ENCODE measurements around the gene GJB3.
"Not testable (repeated sequence)": the region's sequence is repeated elsewhere in the genome, so short reads cannot be mapped to it uniquely, and the experiment has no call there.

GJB3 gene

GRCh38 chr1:34759503-34760357 is 21.3 kb upstream of the GJB3 start, which contains the start of gene GJB4:
GJB4 (plus strand) TSS chr1:34759740; CDS start chr1:34761255, 1,515 bp downstream.
- no peak within 1 kb of the TSS for H3K27ac ChIP-seq (ENCODE audit: insufficient read depth, low read depth, low read length, poor library complexity, severe bottlenecking)
- 66 to 69% methylated on average over 10 of the region's 10 CpGs for WGBS, 2 experiments
- H3K4me1 ChIP-seq (ENCODE audit: control insufficient read depth, insufficient read depth, low read length), result no peaks in the 10 kb centered on the region
- H3K4me3 ChIP-seq (ENCODE audit: insufficient read depth, low read depth, low read length), result no peak within 1 kb of the TSS
- no peaks in the 10 kb centered on the region for H3K36me3 ChIP-seq (ENCODE audit: control insufficient read depth, insufficient read depth, low read length)
- no peaks in the 10 kb centered on the region for H3K27me3 ChIP-seq (ENCODE audit: control insufficient read depth, insufficient read depth, low read length, poor library complexity, severe bottlenecking)
- no peaks in the 10 kb centered on the region for H3K9me3 ChIP-seq (ENCODE audit: control insufficient read depth, low read length)

GRCh38 chr1:34761176-34761761 is 19.7 kb upstream of the GJB3 start:
- WGBS, 2 experiments, result 95 to 96% methylated on average over 33 of the region's 33 CpGs
- Histone ChIP-seq H3K9me3 (ENCODE audit: control insufficient read depth, low read length) (no peaks in the 10 kb centered on the region), H3K36me3 (ENCODE audit: control insufficient read depth, insufficient read depth, low read length) (no peaks in the 10 kb centered on the region), H3K4me1 (ENCODE audit: control insufficient read depth, insufficient read depth, low read length) (no peaks in the 10 kb centered on the region), H3K27ac (ENCODE audit: insufficient read depth, low read depth, low read length, poor library complexity, severe bottlenecking) (no peak overlapping the region), H3K4me3 (ENCODE audit: insufficient read depth, low read depth, low read length) (no peak overlapping the region), H3K27me3 (ENCODE audit: control insufficient read depth, insufficient read depth, low read length, poor library complexity, severe bottlenecking) (no peaks in the 10 kb centered on the region)

GRCh38 chr1:34761776-34762307 is 19.2 kb upstream of the GJB3 start:
- Histone ChIP-seq H3K27me3 (ENCODE audit: control insufficient read depth, insufficient read depth, low read length, poor library complexity, severe bottlenecking) (no peaks in the 10 kb centered on the region), H3K36me3 (ENCODE audit: control insufficient read depth, insufficient read depth, low read length) (no peaks in the 10 kb centered on the region), H3K4me1 (ENCODE audit: control insufficient read depth, insufficient read depth, low read length) (no peaks in the 10 kb centered on the region), H3K4me3 (ENCODE audit: insufficient read depth, low read depth, low read length) (no peak overlapping the region), H3K27ac (ENCODE audit: insufficient read depth, low read depth, low read length, poor library complexity, severe bottlenecking) (no peak overlapping the region), H3K9me3 (ENCODE audit: control insufficient read depth, low read length) (no peaks in the 10 kb centered on the region)
- 93% methylated on average over 13 of the region's 13 CpGs for WGBS, 2 experiments

GRCh38 chr1:34762474-34763141 is 18.4 kb upstream of the GJB3 start:
- no peaks in the 10 kb centered on the region for H3K27me3 ChIP-seq (ENCODE audit: control insufficient read depth, insufficient read depth, low read length, poor library complexity, severe bottlenecking)
- WGBS, 2 experiments, result 82 to 84% methylated on average over 7 of the region's 7 CpGs
- no peak overlapping the region for H3K4me3 ChIP-seq (ENCODE audit: insufficient read depth, low read depth, low read length)
- no peaks in the 10 kb centered on the region for H3K4me1 ChIP-seq (ENCODE audit: control insufficient read depth, insufficient read depth, low read length)
- no peaks in the 10 kb centered on the region for H3K9me3 ChIP-seq (ENCODE audit: control insufficient read depth, low read length)
- no peaks in the 10 kb centered on the region for H3K36me3 ChIP-seq (ENCODE audit: control insufficient read depth, insufficient read depth, low read length)
- no peak overlapping the region for H3K27ac ChIP-seq (ENCODE audit: insufficient read depth, low read depth, low read length, poor library complexity, severe bottlenecking)

- Histone ChIP-seq H3K9me3 (ENCODE audit: control insufficient read depth, low read length) (no peaks in the 10 kb centered on the region), H3K4me3 (ENCODE audit: insufficient read depth, low read depth, low read length) (no peak overlapping the region), H3K4me1 (ENCODE audit: control insufficient read depth, insufficient read depth, low read length) (no peaks in the 10 kb centered on the region), H3K27ac (ENCODE audit: insufficient read depth, low read depth, low read length, poor library complexity, severe bottlenecking) (no peak overlapping the region), H3K36me3 (ENCODE audit: control insufficient read depth, insufficient read depth, low read length) (no peaks in the 10 kb centered on the region), H3K27me3 (ENCODE audit: control insufficient read depth, insufficient read depth, low read length, poor library complexity, severe bottlenecking) (no peaks in the 10 kb centered on the region)
- 36 to 41% methylated on average over 8 of the region's 8 CpGs for WGBS, 2 experiments
Observed at GRCh38 chr1:34763142-34763781, 17.8 kb upstream of the GJB3 start.

GRCh38 chr1:34768856-34769255 is 12.2 kb upstream of the GJB3 start:
- WGBS, 2 experiments, result 94% methylated on average over 2 to 3 of the region's 3 CpGs

GRCh38 chr1:34770891-34771504 is 10.0 kb upstream of the GJB3 start:
- Histone ChIP-seq H3K4me3 (ENCODE audit: insufficient read depth, low read depth, low read length) (no peak overlapping the region), H3K4me1 (ENCODE audit: control insufficient read depth, insufficient read depth, low read length) (no peaks in the 10 kb centered on the region), H3K36me3 (ENCODE audit: control insufficient read depth, insufficient read depth, low read length) (no peaks in the 10 kb centered on the region), H3K27me3 (ENCODE audit: control insufficient read depth, insufficient read depth, low read length, poor library complexity, severe bottlenecking) (no peaks in the 10 kb centered on the region), H3K27ac (ENCODE audit: insufficient read depth, low read depth, low read length, poor library complexity, severe bottlenecking) (no peak overlapping the region), H3K9me3 (ENCODE audit: control insufficient read depth, low read length) (no peaks in the 10 kb centered on the region)
- WGBS, 2 experiments, result 89 to 90% methylated on average over 5 of the region's 5 CpGs

More at GRCh38 chr1:34768856-34769255, 12.2 kb upstream of the GJB3 start:
- Histone ChIP-seq H3K4me1 (ENCODE audit: control insufficient read depth, insufficient read depth, low read length) (no peaks in the 10 kb centered on the region), H3K27me3 (ENCODE audit: control insufficient read depth, insufficient read depth, low read length, poor library complexity, severe bottlenecking) (no peaks in the 10 kb centered on the region), H3K27ac (ENCODE audit: insufficient read depth, low read depth, low read length, poor library complexity, severe bottlenecking) (no peak overlapping the region), H3K9me3 (ENCODE audit: control insufficient read depth, low read length) (no peaks in the 10 kb centered on the region), H3K4me3 (ENCODE audit: insufficient read depth, low read depth, low read length) (no peak overlapping the region), H3K36me3 (ENCODE audit: control insufficient read depth, insufficient read depth, low read length) (no peaks in the 10 kb centered on the region)

- Histone ChIP-seq H3K27ac (ENCODE audit: insufficient read depth, low read depth, low read length, poor library complexity, severe bottlenecking) (no peak overlapping the region), H3K27me3 (ENCODE audit: control insufficient read depth, insufficient read depth, low read length, poor library complexity, severe bottlenecking) (no peaks in the 10 kb centered on the region), H3K36me3 (ENCODE audit: control insufficient read depth, insufficient read depth, low read length) (no peaks in the 10 kb centered on the region), H3K4me3 (ENCODE audit: insufficient read depth, low read depth, low read length) (no peak overlapping the region), H3K4me1 (ENCODE audit: control insufficient read depth, insufficient read depth, low read length) (no peaks in the 10 kb centered on the region), H3K9me3 (ENCODE audit: control insufficient read depth, low read length) (no peaks in the 10 kb centered on the region)
- WGBS, 2 experiments, result 86 to 90% methylated on average over 16 of the region's 16 CpGs
Observed at GRCh38 chr1:34771573-34772371, 9.2 kb upstream of the GJB3 start.

- H3K4me1 ChIP-seq (ENCODE audit: control insufficient read depth, insufficient read depth, low read length); H3K9me3 ChIP-seq (ENCODE audit: control insufficient read depth, low read length); H3K4me3 ChIP-seq (ENCODE audit: insufficient read depth, low read depth, low read length); H3K36me3 ChIP-seq (ENCODE audit: control insufficient read depth, insufficient read depth, low read length); H3K27ac ChIP-seq (ENCODE audit: insufficient read depth, low read depth, low read length, poor library complexity, severe bottlenecking); H3K27me3 ChIP-seq (ENCODE audit: control insufficient read depth, insufficient read depth, low read length, poor library complexity, severe bottlenecking): not testable (repeated sequence)
- WGBS, 2 experiments, result 94 to 95% methylated on average over 4 of the region's 4 CpGs
Observed at GRCh38 chr1:34773114-34773513, 7.9 kb upstream of the GJB3 start.

Measured in ectodermal cell (in vitro differentiated cells).